HL-60/S4 (cell line): ENCODE measurements around the gene SLC29A4.
"Not testable (repeated sequence)": the region's sequence is repeated elsewhere in the genome, so short reads cannot be mapped to it uniquely, and the experiment has no call there.

Experiments
- in situ Hi-C: fragments of 300-500 bp; cut with MboI; formaldehyde crosslinking; loops from 2 replicates; pipeline ENCODE4 v1.14.3; 2022; ENCODE audit warnings: low sequenced_read_pairs

SLC29A4 gene

GRCh38 chr7:5274441-5274840, 8.3 kb upstream of the SLC29A4 start:
- in situ Hi-C loops: no loop called here

- in situ Hi-C loops: not testable (repeated sequence)
Observed at GRCh38 chr7:5274985-5275431, 7.7 kb upstream of the SLC29A4 start.

- in situ Hi-C loops: not testable (repeated sequence)
Observed at GRCh38 chr7:5275510-5275909, 7.2 kb upstream of the SLC29A4 start.

- in situ Hi-C loops: not testable (repeated sequence)
Observed at GRCh38 chr7:5276123-5276522, 6.6 kb upstream of the SLC29A4 start.

- in situ Hi-C loops: no loop called here
Observed at GRCh38 chr7:5276611-5277010, 6.1 kb upstream of the SLC29A4 start.

GRCh38 chr7:5278766-5279165, 4.0 kb upstream of the SLC29A4 start:
- in situ Hi-C loops: no loop called here

- in situ Hi-C loops: no loop called here
Observed at GRCh38 chr7:5279734-5280133, 3.0 kb upstream of the SLC29A4 start.

- in situ Hi-C loops: not testable (repeated sequence)
Observed at GRCh38 chr7:5281598-5282500, 894 bp upstream of the SLC29A4 start.

- in situ Hi-C loops: no loop called here
Observed at GRCh38 chr7:5283421-5284303, 919 bp downstream of the SLC29A4 start.

GRCh38 chr7:5284304-5285281, 1.9 kb downstream of the SLC29A4 start:
- in situ Hi-C loops: no loop called here

- in situ Hi-C loops: no loop called here
Observed at GRCh38 chr7:5286933-5287332, 4.2 kb downstream of the SLC29A4 start.

- in situ Hi-C loops: not testable (repeated sequence)
Observed at GRCh38 chr7:5287373-5287772, 4.6 kb downstream of the SLC29A4 start.

- in situ Hi-C loops: no loop called here
Observed at GRCh38 chr7:5287802-5288201, 5.1 kb downstream of the SLC29A4 start.

GRCh38 chr7:5288560-5288959, 5.8 kb downstream of the SLC29A4 start:
- in situ Hi-C loops: not testable (repeated sequence)

- in situ Hi-C loops: no loop called here
Observed at GRCh38 chr7:5289355-5289754, 6.6 kb downstream of the SLC29A4 start.

- in situ Hi-C loops: no loop called here
Observed at GRCh38 chr7:5291301-5291700, 8.6 kb downstream of the SLC29A4 start.

GRCh38 chr7:5291711-5292335, 9.1 kb downstream of the SLC29A4 start:
- in situ Hi-C loops: not testable (repeated sequence)

GRCh38 chr7:5294169-5294987, 11.6 kb downstream of the SLC29A4 start:
- in situ Hi-C loops: no loop called here
